ENCODE results near the gene RPH3AL. TPM values are rescaled to one million over a fixed set of nuclear protein-coding genes. Genes with fewer than 3 reads are reported as not detected.

RPH3AL gene
- total RNA-seq, 1 donor from 2014 or later = 0.78 TPM

DNA sequence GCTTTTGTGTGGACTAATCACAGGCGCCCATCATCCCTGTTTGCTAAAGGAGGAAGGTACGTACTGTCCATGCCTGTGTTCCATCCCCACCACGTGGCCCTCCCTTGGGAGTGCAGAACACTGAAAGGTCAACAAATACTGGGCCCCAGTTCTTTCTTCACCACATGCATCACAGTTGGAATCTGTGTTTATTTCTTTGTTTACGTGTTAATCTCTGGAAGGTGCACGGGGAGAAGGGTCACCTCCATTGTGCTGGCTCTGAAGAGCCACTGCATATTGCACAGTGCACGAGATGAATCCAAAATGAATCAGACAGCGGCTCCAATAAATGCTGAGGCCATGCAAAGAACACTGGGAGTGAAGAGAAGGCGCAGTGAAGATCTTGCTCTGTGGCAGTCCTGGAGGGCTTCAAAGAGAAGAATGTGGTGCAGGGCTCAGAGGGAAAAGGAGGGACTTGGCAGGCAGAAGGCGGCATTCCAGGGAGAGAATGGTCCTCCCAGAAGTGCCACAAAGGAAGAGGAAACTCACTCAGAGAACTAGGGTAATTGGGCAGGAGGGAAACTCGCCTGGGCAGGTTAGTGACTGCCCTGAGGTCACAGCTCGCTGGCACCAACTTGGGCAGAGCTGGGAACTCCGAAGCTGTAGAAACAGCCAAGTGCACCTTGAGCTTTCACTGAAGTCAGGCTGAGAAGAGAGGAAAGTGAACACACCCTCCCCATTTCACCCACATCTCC is 3.7 kb downstream of the RPH3AL start:
- DNase-seq (ENCODE audit: extremely low spot score, unreplicated experiment) = no peak
- no peaks in the 10 kb centered on the region for H3K9me3 Mint-ChIP-seq (ENCODE audit: unreplicated experiment)
- no peaks in the 10 kb centered on the region for H3K36me3 Mint-ChIP-seq (ENCODE audit: unreplicated experiment)
- H3K4me1 Mint-ChIP-seq (ENCODE audit: unreplicated experiment) = peaks cover 29% of the 10 kb centered on the region
- TF ChIP-seq, protein P1, sequence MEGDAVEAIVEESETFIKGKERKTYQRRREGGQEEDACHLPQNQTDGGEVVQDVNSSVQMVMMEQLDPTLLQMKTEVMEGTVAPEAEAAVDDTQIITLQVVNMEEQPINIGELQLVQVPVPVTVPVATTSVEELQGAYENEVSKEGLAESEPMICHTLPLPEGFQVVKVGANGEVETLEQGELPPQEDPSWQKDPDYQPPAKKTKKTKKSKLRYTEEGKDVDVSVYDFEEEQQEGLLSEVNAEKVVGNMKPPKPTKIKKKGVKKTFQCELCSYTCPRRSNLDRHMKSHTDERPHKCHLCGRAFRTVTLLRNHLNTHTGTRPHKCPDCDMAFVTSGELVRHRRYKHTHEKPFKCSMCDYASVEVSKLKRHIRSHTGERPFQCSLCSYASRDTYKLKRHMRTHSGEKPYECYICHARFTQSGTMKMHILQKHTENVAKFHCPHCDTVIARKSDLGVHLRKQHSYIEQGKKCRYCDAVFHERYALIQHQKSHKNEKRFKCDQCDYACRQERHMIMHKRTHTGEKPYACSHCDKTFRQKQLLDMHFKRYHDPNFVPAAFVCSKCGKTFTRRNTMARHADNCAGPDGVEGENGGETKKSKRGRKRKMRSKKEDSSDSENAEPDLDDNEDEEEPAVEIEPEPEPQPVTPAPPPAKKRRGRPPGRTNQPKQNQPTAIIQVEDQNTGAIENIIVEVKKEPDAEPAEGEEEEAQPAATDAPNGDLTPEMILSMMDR (IDR thresholded peaks at IDR 0.05) = no peak
- H3K27ac Mint-ChIP-seq (ENCODE audit: unreplicated experiment) = no peak overlapping the region
- H3K4me3 Mint-ChIP-seq (ENCODE audit: unreplicated experiment) = no peak overlapping the region
- no peaks in the 10 kb centered on the region for H3K27me3 Mint-ChIP-seq (ENCODE audit: unreplicated experiment)

DNA sequence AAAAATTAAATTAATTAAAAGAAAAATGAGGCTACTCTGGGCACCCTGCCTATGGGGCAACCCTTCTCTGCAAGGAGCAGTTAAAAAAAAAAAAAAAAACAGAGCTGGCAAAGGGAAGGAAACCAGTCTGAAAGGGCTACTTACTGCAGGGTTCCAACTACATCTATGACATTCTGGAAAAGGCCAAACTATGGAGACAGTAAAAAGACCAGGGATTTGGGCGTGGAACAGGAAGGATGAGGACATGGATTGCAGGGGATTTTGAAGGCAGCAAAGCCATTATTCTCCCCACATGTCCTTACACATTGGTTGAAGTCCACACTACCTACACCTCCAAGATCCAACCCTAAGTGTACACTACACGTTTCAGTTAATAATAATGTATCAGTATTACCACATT is 4.6 kb downstream of the RPH3AL start:
- no peak overlapping the region for H3K4me3 Mint-ChIP-seq (ENCODE audit: unreplicated experiment)
- H3K36me3 Mint-ChIP-seq (ENCODE audit: unreplicated experiment) = no peaks in the 10 kb centered on the region
- peaks cover 24% of the 10 kb centered on the region for H3K4me1 Mint-ChIP-seq (ENCODE audit: unreplicated experiment)
- no peak for DNase-seq (ENCODE audit: extremely low spot score, unreplicated experiment)
- H3K27me3 Mint-ChIP-seq (ENCODE audit: unreplicated experiment) = no peaks in the 10 kb centered on the region
- TF ChIP-seq, protein P1 (IDR thresholded peaks at IDR 0.05) = no peak
- no peak overlapping the region for H3K27ac Mint-ChIP-seq (ENCODE audit: unreplicated experiment)
- no peaks in the 10 kb centered on the region for H3K9me3 Mint-ChIP-seq (ENCODE audit: unreplicated experiment)

DNA sequence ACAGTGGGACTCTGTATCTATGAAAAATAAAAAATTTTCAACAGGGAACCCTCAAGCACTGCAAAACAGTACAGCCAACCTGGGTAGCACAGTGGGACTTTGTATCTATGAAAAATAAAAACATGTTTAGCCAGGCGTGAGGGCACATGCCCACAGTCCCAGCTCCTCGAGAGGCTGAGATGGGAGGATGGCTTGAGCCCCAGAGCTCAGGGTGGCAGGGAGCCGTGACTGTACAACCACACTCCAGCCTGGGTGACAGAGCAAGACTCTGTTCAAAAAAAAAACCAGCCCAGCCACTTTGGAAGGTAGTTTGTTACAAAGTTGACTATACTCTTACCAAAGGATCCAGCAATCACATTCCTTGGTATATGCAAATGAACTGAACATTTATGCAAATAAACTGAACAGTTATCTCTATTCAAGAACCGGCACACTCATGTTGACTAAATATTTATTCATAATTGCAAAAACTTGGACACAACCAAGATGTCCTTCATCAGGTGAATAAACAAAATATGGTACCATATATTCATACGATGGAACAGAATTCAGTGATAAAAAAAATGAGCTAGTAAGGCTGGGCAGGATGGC is 5.2 kb downstream of the RPH3AL start:
- no peak for DNase-seq (ENCODE audit: extremely low spot score, unreplicated experiment)
- Mint-ChIP-seq H3K4me3 (ENCODE audit: unreplicated experiment) (no peak overlapping the region), H3K36me3 (ENCODE audit: unreplicated experiment) (no peaks in the 10 kb centered on the region), H3K4me1 (ENCODE audit: unreplicated experiment) (peaks cover 18% of the 10 kb centered on the region), H3K27me3 (ENCODE audit: unreplicated experiment) (peaks cover 1% of the 10 kb centered on the region), H3K27ac (ENCODE audit: unreplicated experiment) (no peak overlapping the region), H3K9me3 (ENCODE audit: unreplicated experiment) (no peaks in the 10 kb centered on the region)
- TF ChIP-seq, protein P1 (IDR thresholded peaks at IDR 0.05) = no peak

DNA sequence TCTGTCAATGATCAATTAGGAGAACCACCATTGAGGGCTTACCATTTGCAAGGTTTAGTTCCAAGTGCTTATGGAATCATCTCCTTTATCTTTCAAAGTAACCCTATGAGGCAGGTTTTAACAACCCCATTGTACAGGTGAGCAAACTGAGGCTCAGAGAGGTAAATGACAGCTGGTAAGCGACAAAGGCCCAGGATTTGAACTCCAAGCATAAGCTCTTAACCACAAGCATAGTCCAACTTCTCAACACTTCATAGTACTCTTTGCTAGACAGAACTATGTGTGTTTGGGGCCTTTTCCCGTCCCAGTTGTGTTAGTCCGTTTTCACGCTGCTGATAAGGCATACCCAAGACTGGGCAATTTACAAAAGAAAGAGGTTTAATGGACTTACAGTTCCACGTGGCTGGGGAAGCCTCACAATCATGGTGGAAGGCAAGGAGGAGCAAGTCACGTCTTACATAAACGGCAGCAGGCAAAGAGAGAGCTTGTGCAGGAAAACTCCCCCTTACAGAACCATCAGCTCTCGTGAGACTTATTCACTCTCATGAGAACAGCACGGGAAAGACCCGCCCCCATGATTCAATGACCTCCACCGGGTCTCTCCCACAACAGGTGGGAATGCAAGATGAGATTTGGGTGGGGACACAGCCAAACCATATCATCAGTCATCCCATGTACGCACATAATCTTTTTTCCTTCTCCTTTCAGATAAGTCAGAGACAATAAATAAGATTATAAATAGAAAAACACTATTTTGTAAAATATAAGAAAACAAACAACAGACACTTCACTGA is 6.4 kb downstream of the RPH3AL start:
- H3K36me3 Mint-ChIP-seq (ENCODE audit: unreplicated experiment) = no peaks in the 10 kb centered on the region
- H3K4me1 Mint-ChIP-seq (ENCODE audit: unreplicated experiment) = peaks cover 6% of the 10 kb centered on the region
- H3K27ac Mint-ChIP-seq (ENCODE audit: unreplicated experiment) = no peak overlapping the region
- DNase-seq (ENCODE audit: extremely low spot score, unreplicated experiment) = no peak
- TF ChIP-seq, protein P1 (IDR thresholded peaks at IDR 0.05) = no peak
- no peaks in the 10 kb centered on the region for H3K9me3 Mint-ChIP-seq (ENCODE audit: unreplicated experiment)
- H3K27me3 Mint-ChIP-seq (ENCODE audit: unreplicated experiment) = peaks cover 10% of the 10 kb centered on the region
- no peak overlapping the region for H3K4me3 Mint-ChIP-seq (ENCODE audit: unreplicated experiment)

DNA sequence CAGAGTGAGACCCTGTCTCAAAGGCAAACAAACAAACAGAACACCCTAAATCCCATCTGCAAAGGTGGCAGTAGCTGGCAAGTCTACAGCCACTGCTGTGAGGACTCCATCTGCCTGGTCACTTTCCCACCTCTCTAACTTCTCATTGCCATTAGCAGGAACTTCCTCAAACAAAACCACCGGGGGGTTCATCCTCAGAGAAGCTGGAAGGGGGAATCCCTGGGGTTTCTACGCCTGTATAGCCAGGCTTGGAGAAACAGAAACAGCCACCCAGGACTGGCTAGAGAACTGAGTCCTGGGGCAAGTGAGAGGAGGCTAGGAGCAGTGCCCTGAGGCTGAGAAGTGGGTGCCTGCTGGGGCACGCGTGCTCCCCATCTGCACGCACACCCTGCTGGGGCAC is 7.3 kb downstream of the RPH3AL start:
- peaks cover 12% of the 10 kb centered on the region for H3K27me3 Mint-ChIP-seq (ENCODE audit: unreplicated experiment)
- H3K4me3 Mint-ChIP-seq (ENCODE audit: unreplicated experiment) = no peak overlapping the region
- DNase-seq (ENCODE audit: extremely low spot score, unreplicated experiment) = no peak
- no peaks in the 10 kb centered on the region for H3K4me1 Mint-ChIP-seq (ENCODE audit: unreplicated experiment)
- H3K36me3 Mint-ChIP-seq (ENCODE audit: unreplicated experiment) = no peaks in the 10 kb centered on the region
- TF ChIP-seq, protein P1 (IDR thresholded peaks at IDR 0.05) = no peak
- H3K27ac Mint-ChIP-seq (ENCODE audit: unreplicated experiment) = no peak overlapping the region
- no peaks in the 10 kb centered on the region for H3K9me3 Mint-ChIP-seq (ENCODE audit: unreplicated experiment)

Measured in osteocyte (in vitro differentiated cells).